RWPE1 (cell line): ENCODE measurements around the gene SIN3A.
"Not testable (repeated sequence)": the region's sequence is repeated elsewhere in the genome, so short reads cannot be mapped to it uniquely, and the experiment has no call there.

Experiments
- CTCF ChIA-PET: fragments of 350-600 bp; sonication (Branson Sonifier 250); formaldehyde crosslinking; extraction: SDS; loops from one replicate; lab custom pipeline; 2021; lab: Yijun Ruan, JAX
- POLR2A ChIA-PET: fragments of 400-600 bp; formaldehyde crosslinking; extraction: SDS; loops from one replicate; lab custom pipeline; 2020; ENCODE audit warnings: antibody characterized with exemption; ENCODE audit not compliant: low non-redundant PET; lab: Yijun Ruan, JAX
- DNase-seq: peaks from one replicate; pipeline ENCODE4 v3.0.0; 2012; ENCODE audit warnings: low spot score
- H3K27ac ChIP-seq: fragments of 450-650 bp; 2 replicates; pipeline ENCODE4 v1.5.1; 2017
- CTCF ChIP-seq: fragments of 450-650 bp; conservative IDR thresholded peaks from 2 replicates; pipeline ENCODE4 v1.5.1; 2017; ENCODE audit warnings: low read depth, mild to moderate bottlenecking

SIN3A gene

GRCh38 chr15:75450307-75451201 lies 936 bp downstream of the SIN3A start:
- POLR2A ChIA-PET = interaction anchor here (0.7 to 1.1 kb wide), 2 partner anchors 37 to 82 kb away, joined by 3 read pairs; partner anchors contain the start of gene MAN2C1
- DNase-seq = peak; percentile 95
- CTCF ChIA-PET = interaction anchor here (0.6 kb wide), 1 partner anchor 540 kb away, joined by 3 read pairs; no protein-coding TSS in a partner anchor
- peak overlapping the region; percentile 99 for H3K27ac ChIP-seq
- no peak for TF ChIP-seq CTCF

- H3K27ac ChIP-seq = peak overlapping the region; percentile 99
- ChIA-PET CTCF (interaction anchor here (0.6 kb wide), 1 partner anchor 541 kb away, joined by 3 read pairs; no protein-coding TSS in a partner anchor), POLR2A (interaction anchor here (0.7 to 1.1 kb wide), 2 partner anchors 36 to 82 kb away, joined by 3 read pairs; partner anchors contain the start of gene MAN2C1)
- TF ChIP-seq CTCF = no peak
- DNase-seq = no peak
Observed at GRCh38 chr15:75449585-75450306, 1.7 kb downstream of the SIN3A start.

GRCh38 chr15:75448171-75448570 lies 3.3 kb downstream of the SIN3A start:
- DNase-seq, POLR2A ChIA-PET, CTCF ChIA-PET: not testable (repeated sequence)
- 0 out of 2 replicates have a peak overlapping the region, but pooled peaks have one; percentile 2 for H3K27ac ChIP-seq

- CTCF ChIA-PET = interaction anchor here (1.2 kb wide), 1 partner anchor 17 kb away, joined by 5 read pairs; no protein-coding TSS in a partner anchor
- no peak for DNase-seq
- no peak for TF ChIP-seq CTCF
- POLR2A ChIA-PET = interaction anchor here (0.6 kb wide), 1 partner anchor 858 kb away, joined by 4 read pairs; no protein-coding TSS in a partner anchor
- peak overlapping the region; percentile 8; the same call in 1 of the 2 replicates for H3K27ac ChIP-seq
Observed at GRCh38 chr15:75446151-75446550, 5.3 kb downstream of the SIN3A start.

GRCh38 chr15:75445324-75445723 lies 6.2 kb downstream of the SIN3A start:
- peak overlapping the region; percentile 85 for H3K27ac ChIP-seq
- CTCF ChIA-PET, DNase-seq: not testable (repeated sequence)
- POLR2A ChIA-PET = interaction anchor here (0.6 kb wide), 1 partner anchor 857 kb away, joined by 4 read pairs; no protein-coding TSS in a partner anchor

- CTCF ChIA-PET = interaction anchor here (0.6 kb wide), 1 partner anchor 879 kb away, joined by 4 read pairs; no protein-coding TSS in a partner anchor
- peak overlapping the region; percentile 85 for H3K27ac ChIP-seq
- POLR2A ChIA-PET, DNase-seq: not testable (repeated sequence)
Observed at GRCh38 chr15:75443972-75444453, 7.5 kb downstream of the SIN3A start.

GRCh38 chr15:75437721-75438120 lies 13.8 kb downstream of the SIN3A start:
- DNase-seq = no peak
- ChIA-PET POLR2A (no interaction called here), CTCF (no interaction called here)
- peak overlapping the region; percentile 4; the same call in 1 of the 2 replicates for H3K27ac ChIP-seq
- TF ChIP-seq CTCF = no peak
